IMR-90 (cell line): Measurements from ENCODE around the gene CRTAC1. TPM values are rescaled to one million over a fixed set of nuclear protein-coding genes. Genes with fewer than 3 reads are reported as not detected.

Experiments
- ATAC-seq: fragments of 200-7000 bp; cut with Tn5 transposase; 2 replicates; pipeline ENCODE4 v1.9.1; 2020; ENCODE audit warnings: low read depth, mild to moderate bottlenecking, moderate library complexity
- BruUV-seq: library from RNA; stranded (reverse); fragments of 400-500 nt; replicated peaks from 2 replicates; lab custom pipeline; 2021; lab: Mats Ljungman, UMichigan
- CTCF ChIA-PET: fragments of 300-600 bp; formaldehyde crosslinking; extraction: SDS; loops from one replicate; lab custom pipeline; 2021; ENCODE audit warnings: antibody characterized with exemption; lab: Yijun Ruan, JAX
- POLR2A ChIA-PET: fragments of 300-600 bp; sonication (Branson Sonifier 250); formaldehyde crosslinking; loops from one replicate; lab custom pipeline; 2022; ENCODE audit warnings: antibody characterized with exemption; ENCODE audit not compliant: unreplicated experiment; lab: Charles Lee
- DNase-seq: peaks from one replicate; pipeline ENCODE4 v3.0.0; 2013
- H2AFZ ChIP-seq: replicated peaks from 2 replicates; pipeline ENCODE3; 2013; ENCODE audit warnings: low read length, mild to moderate bottlenecking; ENCODE audit not compliant: poor library complexity
- H2AK5ac ChIP-seq: 2 replicates; pipeline ENCODE4 v1.6.1; 2013; ENCODE audit warnings: low read depth, low read length, inconsistent platforms
- H2AK9ac ChIP-seq: replicated peaks from 2 replicates; pipeline ENCODE3; 2013; ENCODE audit warnings: mild to moderate bottlenecking, low read depth, low read length, moderate library complexity; ENCODE audit not compliant: poor library complexity
- H2BK120ac ChIP-seq: 2 replicates; pipeline ENCODE4 v1.6.1; 2013; ENCODE audit warnings: low read depth, low read length, inconsistent platforms
- H2BK15ac ChIP-seq: 3 replicates; pipeline ENCODE4 v1.6.1; 2013; ENCODE audit warnings: low read depth, low read length, inconsistent platforms
- H2BK20ac ChIP-seq: 2 replicates; pipeline ENCODE4 v1.6.1; 2013; ENCODE audit warnings: low read depth, mild to moderate bottlenecking, inconsistent platforms, low read length, moderate library complexity
- H2BK5ac ChIP-seq: 2 replicates; pipeline ENCODE4 v1.6.1; 2013; ENCODE audit warnings: mild to moderate bottlenecking, low read depth, low read length, inconsistent platforms; ENCODE audit not compliant: poor library complexity, severe bottlenecking
- H3K14ac ChIP-seq: replicated peaks from 2 replicates; pipeline ENCODE4 v1.6.1; 2013; ENCODE audit warnings: low read depth, low read length, inconsistent platforms
- H3K18ac ChIP-seq: 2 replicates; pipeline ENCODE4 v1.6.1; 2013; ENCODE audit warnings: low read depth, low read length, control low read depth
- H3K23ac ChIP-seq: 2 replicates; pipeline ENCODE4 v1.6.1; 2013; ENCODE audit warnings: low read depth, low read length, inconsistent platforms
- H3K27ac ChIP-seq: 2 replicates; pipeline ENCODE4 v1.5.1; 2013; ENCODE audit warnings: mild to moderate bottlenecking, control low read depth, low read length; ENCODE audit not compliant: insufficient read depth
- H3K27me3 ChIP-seq: 2 replicates; pipeline ENCODE4 v1.6.1; 2013; ENCODE audit warnings: low read length; ENCODE audit not compliant: control insufficient read depth, insufficient read depth
- H3K36me3 ChIP-seq: 2 replicates; pipeline ENCODE4 v1.6.1; 2013; ENCODE audit warnings: low read length, mixed read lengths; ENCODE audit not compliant: control insufficient read depth, insufficient read depth
- H3K4ac ChIP-seq: 2 replicates; pipeline ENCODE4 v1.6.1; 2013; ENCODE audit warnings: low read depth, low read length, inconsistent platforms
- H3K4me1 ChIP-seq: 2 replicates; pipeline ENCODE4 v1.6.1; 2013; ENCODE audit warnings: low read length, mixed read lengths; ENCODE audit not compliant: control insufficient read depth, insufficient read depth
- H3K4me2 ChIP-seq: 2 replicates; pipeline ENCODE4 v1.6.1; 2013; ENCODE audit warnings: low read depth, mild to moderate bottlenecking, control low read depth, low read length, moderate library complexity
- H3K4me3 ChIP-seq: 2 replicates; pipeline ENCODE4 v1.5.1; 2013; ENCODE audit warnings: low read depth, mild to moderate bottlenecking, control low read depth, low read length, moderate library complexity; ENCODE audit not compliant: insufficient read depth
- H3K56ac ChIP-seq: 2 replicates; pipeline ENCODE4 v1.6.1; 2013; ENCODE audit warnings: low read length, inconsistent platforms; ENCODE audit not compliant: insufficient read depth; ENCODE audit errors: extremely low read depth
- H3K79me1 ChIP-seq, 2 experiments: 2 replicates each; pipeline ENCODE4 v1.6.1; 2013; ENCODE audit warnings: low read length in 2 of 2, inconsistent platforms in 1 of 2, low read depth in 1 of 2
- H3K9ac ChIP-seq: 2 replicates; pipeline ENCODE4 v1.6.1; 2013; ENCODE audit warnings: low read depth, low read length, control low read depth
- H3K9me1 ChIP-seq: 2 replicates; pipeline ENCODE4 v1.6.1; 2013; ENCODE audit warnings: low read length, inconsistent platforms; ENCODE audit not compliant: insufficient read depth
- H3K9me3 ChIP-seq: 2 replicates; pipeline ENCODE4 v1.6.1; 2013; ENCODE audit warnings: low read length; ENCODE audit not compliant: control insufficient read depth, insufficient read depth
- H4K20me1 ChIP-seq: 2 replicates; pipeline ENCODE4 v1.6.1; 2013; ENCODE audit warnings: low read length, inconsistent platforms; ENCODE audit not compliant: insufficient read depth
- H4K5ac ChIP-seq: 2 replicates; pipeline ENCODE4 v1.6.1; 2013; ENCODE audit warnings: mild to moderate bottlenecking, low read depth, low read length, control low read depth
- H4K8ac ChIP-seq, 2 experiments: 2 replicates each; pipeline ENCODE4 v1.6.1; 2013; ENCODE audit warnings: low read depth in 2 of 2, low read length in 2 of 2, control low read depth in 1 of 2, inconsistent platforms in 1 of 2
- H4K91ac ChIP-seq: 2 replicates; pipeline ENCODE4 v1.6.1; 2013; ENCODE audit warnings: low read depth, low read length, inconsistent platforms; ENCODE audit not compliant: insufficient read depth
- BHLHE40 ChIP-seq: fragments of 150-350 bp; IDR thresholded peaks from 2 replicates; pipeline ENCODE4 v1.6.1; 2016; ENCODE audit warnings: mild to moderate bottlenecking, low read depth, low read length
- CEBPB ChIP-seq: IDR thresholded peaks from 2 replicates; pipeline ENCODE4 v1.6.1; 2012; ENCODE audit warnings: low read depth, low read length, improper control_type of control experiment
- CHD1 ChIP-seq: IDR thresholded peaks from 2 replicates; pipeline ENCODE4 v1.6.1; 2012; ENCODE audit warnings: low read depth, low read length, improper control_type of control experiment
- FOS ChIP-seq: fragments of 150-350 bp; IDR thresholded peaks from 2 replicates; pipeline ENCODE4 v1.6.1; 2016; ENCODE audit warnings: low read depth, low read length
- MAFK ChIP-seq: IDR thresholded peaks from 2 replicates; pipeline ENCODE4 v1.6.1; 2012; ENCODE audit warnings: low read depth, low read length, improper control_type of control experiment
- MAZ ChIP-seq: IDR thresholded peaks from 2 replicates; pipeline ENCODE4 v1.6.1; 2012; ENCODE audit warnings: low read depth, mild to moderate bottlenecking, low read length, improper control_type of control experiment, moderate library complexity, borderline replicate concordance
- MXI1 ChIP-seq: IDR thresholded peaks from 2 replicates; pipeline ENCODE4 v1.6.1; 2012; ENCODE audit warnings: low read depth, mild to moderate bottlenecking, low read length, moderate library complexity, borderline replicate concordance
- NFE2L2 ChIP-seq: fragments of 150-350 bp; IDR thresholded peaks from 2 replicates; pipeline ENCODE4 v1.6.1; 2016; ENCODE audit warnings: low read depth, mild to moderate bottlenecking, low read length
- POLR2A ChIP-seq: IDR thresholded peaks from 2 replicates; pipeline ENCODE4 v1.6.1; 2012; ENCODE audit warnings: mild to moderate bottlenecking, low read depth, low read length
- RAD21 ChIP-seq: IDR thresholded peaks from 2 replicates; pipeline ENCODE4 v1.6.1; 2012; ENCODE audit warnings: low read length, improper control_type of control experiment
- RCOR1 ChIP-seq: IDR thresholded peaks from 2 replicates; pipeline ENCODE4 v1.6.1; 2012; ENCODE audit warnings: mild to moderate bottlenecking, low read length, improper control_type of control experiment; ENCODE audit not compliant: insufficient replicate concordance
- RFX5 ChIP-seq: IDR thresholded peaks from 2 replicates; pipeline ENCODE4 v1.8.0; 2012; ENCODE audit warnings: low read depth, mild to moderate bottlenecking, low read length, moderate library complexity
- SMC3 ChIP-seq: fragments of 150-350 bp; IDR thresholded peaks from 2 replicates; pipeline ENCODE4 v1.6.1; 2016; ENCODE audit warnings: low read depth, mild to moderate bottlenecking, antibody characterized with exemption, low read length, moderate library complexity
- WGBS, 2 experiments: methylation state at CpG; one replicate each; pipeline versions ENCODE4 v1.1.5 to v1.1.7; 2013; ENCODE audit warnings: missing lambda C conversion rate in 2 of 2; ENCODE audit not compliant: insufficient read length in 1 of 2; ENCODE audit errors: extremely low coverage in 2 of 2; 5-methylcytosine and 5-hydroxymethylcytosine counted together
- dilution Hi-C: fragments of 300-500 bp; cut with HindIII; formaldehyde crosslinking; loops from one replicate; pipeline ENCODE4 v1.14.3; 2018; ENCODE audit warnings: low sequenced_read_pairs; ENCODE audit not compliant: unreplicated experiment
- in situ Hi-C: fragments of 300-500 bp; cut with MboI; formaldehyde crosslinking; loops from 3 replicates; pipeline ENCODE4 v1.14.3; 2019; ENCODE audit warnings: low sequenced_read_pairs, inconsistent platforms, mixed read lengths
- intact Hi-C: fragments of 100-400 bp; cut with micrococcal nuclease; formaldehyde crosslinking; loops from 2 replicates; pipeline ENCODE4 v1.10.0; 2022
- polyA plus RNA-seq, 3 experiments: library from polyadenylated mRNA; depleted of rRNA; stranded (reverse); fragments of >200 nt; gene quantifications; 2 replicates each; pipeline ENCODE4 v1.2.3, GENCODE V29; 2012; ENCODE audit warnings: low replicate concordance in 1 of 3
- total RNA-seq: library from RNA; depleted of rRNA; stranded (reverse); fragments of >200 nt; gene quantifications from 2 replicates; pipeline ENCODE4 v1.2.3, GENCODE V29; 2012
- TF ChIP-seq, protein P1 (sequence below): conservative IDR thresholded peaks from 2 replicates; pipeline ENCODE4 v1.5.1; 2012; ENCODE audit warnings: mild to moderate bottlenecking, low read depth, low read length, improper control_type of control experiment
- TF ChIP-seq, protein P2 (sequence below): fragments of 150-350 bp; IDR thresholded peaks from 2 replicates; pipeline ENCODE4 v1.6.1; 2017; ENCODE audit warnings: mild to moderate bottlenecking, antibody characterized with exemption, low read length, low read depth
- TF ChIP-seq, protein P3 (sequence below): fragments of 150-350 bp; IDR thresholded peaks from 2 replicates; pipeline ENCODE4 v1.6.1; 2016; ENCODE audit warnings: low read depth, mild to moderate bottlenecking, low read length, moderate library complexity, borderline replicate concordance

The CRTAC1 gene
- total and polyA plus RNA-seq, 2 of the 4 experiments (the other 2 are of a cell fraction) = not detected

DNA sequence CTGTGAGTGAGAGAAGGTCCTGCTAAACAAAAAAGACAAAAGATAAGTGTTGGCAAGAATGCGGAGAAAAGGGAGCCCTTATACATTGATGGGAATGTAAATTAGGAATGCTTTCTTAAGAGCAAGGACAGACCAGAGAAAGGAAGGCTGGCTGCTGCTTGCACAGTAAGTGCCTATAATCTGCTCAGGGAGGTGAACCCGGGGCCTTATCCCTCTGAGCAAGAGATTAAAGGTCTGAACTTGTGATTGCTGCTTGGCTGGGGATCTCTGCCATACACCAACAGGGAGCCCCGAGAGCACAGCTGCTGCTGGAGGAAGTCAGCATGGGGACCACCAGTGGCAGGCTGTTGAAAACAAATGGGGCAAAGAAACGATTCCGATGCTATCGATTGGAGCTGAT lies 32.0 kb upstream of the CRTAC1 start:
- H2BK120ac ChIP-seq = no peak overlapping the region
- H4K20me1 ChIP-seq = no peaks in the 10 kb centered on the region
- H3K4ac ChIP-seq = no peak overlapping the region
- 55% methylated on average over 5 of the region's 6 CpGs; no CpG with 5 or more reads in 1 of the 2 experiments for WGBS, 2 experiments
- no peak overlapping the region for H3K4me2 ChIP-seq
- no peaks in the 10 kb centered on the region for H3K27me3 ChIP-seq
- TF ChIP-seq FOS (no peak), NFE2L2 (no peak), BHLHE40 (no peak), MXI1 (no peak), RCOR1 (no peak), RFX5 (no peak), POLR2A (no peak), CHD1 (no peak), MAZ (no peak), SMC3 (no peak), CEBPB (no peak), MAFK (no peak), RAD21 (no peak)
- TF ChIP-seq, protein P1, sequence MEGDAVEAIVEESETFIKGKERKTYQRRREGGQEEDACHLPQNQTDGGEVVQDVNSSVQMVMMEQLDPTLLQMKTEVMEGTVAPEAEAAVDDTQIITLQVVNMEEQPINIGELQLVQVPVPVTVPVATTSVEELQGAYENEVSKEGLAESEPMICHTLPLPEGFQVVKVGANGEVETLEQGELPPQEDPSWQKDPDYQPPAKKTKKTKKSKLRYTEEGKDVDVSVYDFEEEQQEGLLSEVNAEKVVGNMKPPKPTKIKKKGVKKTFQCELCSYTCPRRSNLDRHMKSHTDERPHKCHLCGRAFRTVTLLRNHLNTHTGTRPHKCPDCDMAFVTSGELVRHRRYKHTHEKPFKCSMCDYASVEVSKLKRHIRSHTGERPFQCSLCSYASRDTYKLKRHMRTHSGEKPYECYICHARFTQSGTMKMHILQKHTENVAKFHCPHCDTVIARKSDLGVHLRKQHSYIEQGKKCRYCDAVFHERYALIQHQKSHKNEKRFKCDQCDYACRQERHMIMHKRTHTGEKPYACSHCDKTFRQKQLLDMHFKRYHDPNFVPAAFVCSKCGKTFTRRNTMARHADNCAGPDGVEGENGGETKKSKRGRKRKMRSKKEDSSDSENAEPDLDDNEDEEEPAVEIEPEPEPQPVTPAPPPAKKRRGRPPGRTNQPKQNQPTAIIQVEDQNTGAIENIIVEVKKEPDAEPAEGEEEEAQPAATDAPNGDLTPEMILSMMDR = no peak
- TF ChIP-seq, protein P2, sequence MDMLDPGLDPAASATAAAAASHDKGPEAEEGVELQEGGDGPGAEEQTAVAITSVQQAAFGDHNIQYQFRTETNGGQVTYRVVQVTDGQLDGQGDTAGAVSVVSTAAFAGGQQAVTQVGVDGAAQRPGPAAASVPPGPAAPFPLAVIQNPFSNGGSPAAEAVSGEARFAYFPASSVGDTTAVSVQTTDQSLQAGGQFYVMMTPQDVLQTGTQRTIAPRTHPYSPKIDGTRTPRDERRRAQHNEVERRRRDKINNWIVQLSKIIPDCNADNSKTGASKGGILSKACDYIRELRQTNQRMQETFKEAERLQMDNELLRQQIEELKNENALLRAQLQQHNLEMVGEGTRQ = no peak
- TF ChIP-seq, protein P3, sequence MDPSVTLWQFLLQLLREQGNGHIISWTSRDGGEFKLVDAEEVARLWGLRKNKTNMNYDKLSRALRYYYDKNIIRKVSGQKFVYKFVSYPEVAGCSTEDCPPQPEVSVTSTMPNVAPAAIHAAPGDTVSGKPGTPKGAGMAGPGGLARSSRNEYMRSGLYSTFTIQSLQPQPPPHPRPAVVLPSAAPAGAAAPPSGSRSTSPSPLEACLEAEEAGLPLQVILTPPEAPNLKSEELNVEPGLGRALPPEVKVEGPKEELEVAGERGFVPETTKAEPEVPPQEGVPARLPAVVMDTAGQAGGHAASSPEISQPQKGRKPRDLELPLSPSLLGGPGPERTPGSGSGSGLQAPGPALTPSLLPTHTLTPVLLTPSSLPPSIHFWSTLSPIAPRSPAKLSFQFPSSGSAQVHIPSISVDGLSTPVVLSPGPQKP = no peak
- H3K36me3 ChIP-seq = no peaks in the 10 kb centered on the region
- no peak overlapping the region for H2AK9ac ChIP-seq
- no peak overlapping the region for H2BK5ac ChIP-seq
- no peak overlapping the region for H2AFZ ChIP-seq
- intact Hi-C loops (no loop called here), in situ Hi-C loops (no loop called here), dilution Hi-C loops (no loop called here)
- CTCF ChIA-PET = interaction anchor here (0.7 to 1.0 kb wide), 2 partner anchors 17 to 148 kb away, joined by 3 read pairs; no protein-coding TSS in a partner anchor
- H3K4me3 ChIP-seq = no peak overlapping the region
- ATAC-seq = no peak
- H4K91ac ChIP-seq = no peak overlapping the region
- H4K8ac ChIP-seq = no peak overlapping the region
- H4K5ac ChIP-seq = no peak overlapping the region
- no peaks in the 10 kb centered on the region for H3K9me3 ChIP-seq
- H2BK20ac ChIP-seq = no peak overlapping the region
- H3K4me1 ChIP-seq = no peaks in the 10 kb centered on the region
- DNase-seq = no peak
- POLR2A ChIA-PET = no interaction called here
- no peak overlapping the region for H3K14ac ChIP-seq
- H3K18ac ChIP-seq = no peak overlapping the region
- H3K79me1 ChIP-seq = no peaks in the 10 kb centered on the region
- no peak overlapping the region for H3K56ac ChIP-seq
- BruUV-seq = no TSS peak
- H3K9me1 ChIP-seq = no peaks in the 10 kb centered on the region
- no peak overlapping the region for H3K27ac ChIP-seq
- H3K9ac ChIP-seq = no peak overlapping the region
- no peak overlapping the region for H2AK5ac ChIP-seq
- no peak overlapping the region for H3K23ac ChIP-seq
- no peak overlapping the region for H2BK15ac ChIP-seq
